A549 (cell line): ENCODE measurements around the gene RFPL1.

ENCODE experiments used
- CEBPB ChIP-seq, 2 experiments: fragments of >200 bp in 1 of 2; sonication (Bioruptor Twin) in 1 of 2; formaldehyde crosslinking in 1 of 2; IDR thresholded peaks; 2 replicates each; pipeline ENCODE4 v1.6.1; 2012 to 2016
- ELK1 ChIP-seq: fragments of 150-350 bp; IDR thresholded peaks from 2 replicates; pipeline ENCODE4 v1.6.1; 2014; ENCODE audit warnings: low read depth, mild to moderate bottlenecking, low read length
- POLR2A ChIP-seq: IDR thresholded peaks from 2 replicates; pipeline ENCODE4 v1.6.1; 2012; ENCODE audit warnings: mild to moderate bottlenecking, low read length
- RCOR1 ChIP-seq: fragments of 150-350 bp; IDR thresholded peaks from 2 replicates; pipeline ENCODE4 v1.6.1; 2014; ENCODE audit warnings: antibody characterized with exemption, low read length, low read depth

DNA sequence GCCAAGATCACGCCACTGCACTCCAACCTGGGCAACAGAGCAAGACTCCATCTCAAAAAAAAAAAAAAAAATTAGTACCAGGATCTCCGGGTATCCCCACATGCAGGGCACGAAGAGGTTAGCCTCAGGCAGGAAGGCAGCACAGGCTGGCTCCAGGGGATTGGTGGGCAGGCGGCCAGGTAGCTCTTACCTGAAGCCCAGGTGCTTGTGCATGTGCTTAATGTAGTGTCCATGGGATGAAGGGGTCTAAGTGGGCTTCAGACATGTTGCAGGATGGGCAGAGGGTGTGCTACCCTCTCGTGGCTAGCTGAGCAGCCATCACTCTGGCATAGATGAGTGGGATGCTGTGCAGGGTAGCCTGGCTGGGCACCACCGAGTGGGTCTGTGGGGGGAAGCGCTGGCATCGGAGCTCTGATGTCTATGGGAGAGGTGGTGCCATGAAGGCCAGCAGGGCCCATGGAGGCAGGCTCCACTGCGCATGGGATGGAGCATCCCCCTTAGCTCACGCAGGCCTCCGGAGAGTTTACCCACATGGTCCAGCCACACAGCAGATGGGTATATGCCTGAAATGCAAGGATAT, 11.0 kb downstream of the RFPL1 start:
- TF ChIP-seq ELK1 (no peak), CEBPB (IDR thresholded peaks at IDR 0.05) (no peak), POLR2A (no peak), RCOR1 (no peak)
